Transverse colon (tissue), 4 donors: ENCODE data around the gene PRRG3. TPM values are rescaled to one million over a fixed set of nuclear protein-coding genes. Genes with fewer than 3 reads are reported as not detected.

Experiments
- DNase-seq: peaks from one replicate; pipeline ENCODE4 v3.0.0-alpha.2; 2019
- H3K27ac ChIP-seq, 4 donors: fragments of 200-600 bp; sonication (generic); 2 replicates each; pipeline ENCODE4 v1.5.1; 2016 to 2018; ENCODE audit warnings: inconsistent platforms in 4 of 4
- H3K27me3 ChIP-seq: fragments of 200-600 bp; sonication (generic); 2 replicates; pipeline ENCODE4 v1.5.1; 2017; ENCODE audit warnings: inconsistent platforms
- H3K36me3 ChIP-seq, 4 donors: fragments of 200-600 bp; sonication (generic); 2 replicates each; pipeline ENCODE4 v1.5.1; 2017 to 2019; ENCODE audit warnings: inconsistent platforms in 4 of 4
- H3K4me1 ChIP-seq, 4 donors: fragments of 200-600 bp; sonication (generic); 2 replicates each; pipeline ENCODE4 v1.5.1; 2017 to 2020; ENCODE audit warnings: inconsistent platforms in 4 of 4
- H3K4me3 ChIP-seq, 4 donors: fragments of 200-600 bp; sonication (generic); 1 replicate in 1 of 4; 2 replicates in 3 of 4; pipeline versions ENCODE4 v1.5.1 to v1.6.1; 2017 to 2019; ENCODE audit warnings: inconsistent platforms in 4 of 4
- H3K9me3 ChIP-seq, 2 donors: fragments of 200-600 bp; sonication (generic); 2 replicates each; pipeline ENCODE4 v1.5.1; 2017 to 2019; ENCODE audit warnings: inconsistent platforms in 2 of 2
- EP300 ChIP-seq: sonication (generic); formaldehyde crosslinking; IDR thresholded peaks from one replicate; pipeline ENCODE4 v1.6.1; 2017; ENCODE audit warnings: antibody characterized with exemption, low read depth
- POLR2A ChIP-seq: fragments of 450-650 bp; IDR thresholded peaks from one replicate; pipeline ENCODE4 v1.6.1; 2016; ENCODE audit warnings: antibody characterized with exemption, mild to moderate bottlenecking, moderate library complexity
- POLR2AphosphoS5 ChIP-seq, 3 donors: sonication (generic); formaldehyde crosslinking; IDR thresholded peaks; one replicate each; pipeline ENCODE4 v1.6.1; 2016; ENCODE audit warnings: antibody characterized with exemption in 3 of 3
- WGBS, 2 donors: methylation state at CpG; one replicate each; pipeline ENCODE4 v1.1.5; 2018; ENCODE audit warnings: low coverage in 1 of 2; 5-methylcytosine and 5-hydroxymethylcytosine counted together
- in situ Hi-C, 4 donors: fragments of 200-750 bp; cut with MboI; loops; one replicate each; pipeline versions ENCODE4 v1.15.0 to v1.15.1; 2017; ENCODE audit warnings: low sequenced_read_pairs in 3 of 4, low pct_ligation_motif_present in 1 of 4, low pct_unique_long_range_greater_than_20kb in 1 of 4
- intact Hi-C: fragments of 100-400 bp; cut with DNase I; formaldehyde crosslinking; loops from one replicate; pipeline ENCODE4 v1.15.1; 2023; ENCODE audit warnings: low total_unique reads
- total RNA-seq, 4 donors: library from RNA; depleted of rRNA; stranded (reverse); fragments of >200 nt; gene quantifications; one replicate each; pipeline ENCODE4 v1.1.0, GENCODE V29; 2016
- TF ChIP-seq, protein P1 (sequence below), 5 experiments: fragments of 200-600 bp in 3 of 5; fragments of 450-650 bp in 2 of 5; sonication (generic) in 3 of 5; IDR thresholded peaks; 1 replicate in 2 of 5; 2 replicates in 3 of 5; pipeline ENCODE4 v1.5.1; 2016 to 2017; ENCODE audit warnings: antibody characterized with exemption in 5 of 5, inconsistent platforms in 3 of 5, mild to moderate bottlenecking in 2 of 5, moderate library complexity in 1 of 5

The PRRG3 gene
- total RNA-seq, 4 donors from 2014 or later = 0.68 to 3.2 (median 1.8) TPM; not detected in 1

DNA sequence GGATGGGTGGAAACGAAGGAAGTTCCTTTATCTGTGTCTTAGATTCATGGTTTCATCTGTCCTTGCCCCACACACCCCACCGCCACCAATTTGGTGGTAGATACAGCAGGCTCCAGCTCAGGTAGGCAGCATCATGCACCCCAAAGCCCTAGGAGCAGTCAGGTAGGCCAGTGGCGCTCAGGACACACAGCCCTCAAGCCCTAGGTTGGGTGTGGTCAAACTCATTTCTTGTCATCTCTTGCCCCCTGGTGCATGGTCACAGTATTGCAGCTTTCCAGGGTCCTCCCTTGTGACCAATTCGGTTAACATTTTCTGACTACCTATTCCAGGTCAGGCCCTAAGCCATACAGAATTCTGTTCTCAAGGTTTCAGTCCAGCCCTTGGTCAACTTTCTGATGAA is 14.5 kb upstream of the PRRG3 start:
- Histone ChIP-seq H3K36me3 (no peaks in the 10 kb centered on the region), H3K4me3 (no peak overlapping the region), H3K27me3 (no peaks in the 10 kb centered on the region), H3K4me1 (no peaks in the 10 kb centered on the region), H3K27ac (no peak overlapping the region), H3K9me3 (no peaks in the 10 kb centered on the region)
- intact Hi-C loops = loop anchor here (5.0 kb wide), 2 partner anchors 529 to 1629 kb away; no protein-coding TSS in a partner anchor
- in situ Hi-C loops = loop anchor here in 3 of 4 donors (5.0 to 25.0 kb wide), 2 partner anchors 519 to 529 kb away; no protein-coding TSS in a partner anchor
- TF ChIP-seq POLR2AphosphoS5 (IDR thresholded peaks at IDR 0.05) (no peak), POLR2A (no peak), EP300 (no peak)
- TF ChIP-seq, protein P1, sequence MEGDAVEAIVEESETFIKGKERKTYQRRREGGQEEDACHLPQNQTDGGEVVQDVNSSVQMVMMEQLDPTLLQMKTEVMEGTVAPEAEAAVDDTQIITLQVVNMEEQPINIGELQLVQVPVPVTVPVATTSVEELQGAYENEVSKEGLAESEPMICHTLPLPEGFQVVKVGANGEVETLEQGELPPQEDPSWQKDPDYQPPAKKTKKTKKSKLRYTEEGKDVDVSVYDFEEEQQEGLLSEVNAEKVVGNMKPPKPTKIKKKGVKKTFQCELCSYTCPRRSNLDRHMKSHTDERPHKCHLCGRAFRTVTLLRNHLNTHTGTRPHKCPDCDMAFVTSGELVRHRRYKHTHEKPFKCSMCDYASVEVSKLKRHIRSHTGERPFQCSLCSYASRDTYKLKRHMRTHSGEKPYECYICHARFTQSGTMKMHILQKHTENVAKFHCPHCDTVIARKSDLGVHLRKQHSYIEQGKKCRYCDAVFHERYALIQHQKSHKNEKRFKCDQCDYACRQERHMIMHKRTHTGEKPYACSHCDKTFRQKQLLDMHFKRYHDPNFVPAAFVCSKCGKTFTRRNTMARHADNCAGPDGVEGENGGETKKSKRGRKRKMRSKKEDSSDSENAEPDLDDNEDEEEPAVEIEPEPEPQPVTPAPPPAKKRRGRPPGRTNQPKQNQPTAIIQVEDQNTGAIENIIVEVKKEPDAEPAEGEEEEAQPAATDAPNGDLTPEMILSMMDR (IDR thresholded peaks at IDR 0.05) = peak; percentile 43 to 60 (median 55)
- DNase-seq = peak; percentile 57
- WGBS, 2 donors = 48% methylated on average over 4 of the region's 4 CpGs; no CpG with 5 or more reads in 1 of the 2 donors

DNA sequence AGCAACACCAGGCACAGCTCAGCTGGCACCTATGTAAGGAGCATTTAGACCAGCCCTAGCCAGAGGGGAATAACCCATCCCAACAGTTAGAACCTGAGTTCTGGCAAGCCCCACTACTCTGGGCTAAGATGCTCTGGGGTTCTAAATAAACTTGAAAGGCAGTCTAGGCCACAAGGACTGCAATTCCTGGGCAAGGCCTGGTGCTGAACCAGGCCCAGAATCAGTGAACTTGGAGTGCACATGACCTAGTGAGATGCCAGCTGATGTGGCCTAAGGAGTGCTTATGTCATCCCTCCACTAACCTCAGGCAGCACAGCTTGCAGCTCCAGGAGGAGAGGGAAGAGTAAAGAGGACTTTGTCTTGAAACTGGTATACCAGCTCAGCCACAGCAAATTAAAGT is 7.6 kb upstream of the PRRG3 start:
- intact Hi-C loops (no loop called here), in situ Hi-C loops (loop anchor here in 1 of 4 donors (25.0 kb wide), 1 partner anchor 525 kb away; no protein-coding TSS in a partner anchor)
- no peak for DNase-seq
- no peaks in the 10 kb centered on the region for H3K9me3 ChIP-seq
- H3K4me3 ChIP-seq = no peak overlapping the region
- no peaks in the 10 kb centered on the region for H3K36me3 ChIP-seq
- H3K4me1 ChIP-seq = no peaks in the 10 kb centered on the region
- TF ChIP-seq POLR2A (no peak), POLR2AphosphoS5 (IDR thresholded peaks at IDR 0.05) (no peak)
- TF ChIP-seq, protein P1 (IDR thresholded peaks at IDR 0.05) = no peak
- no peak overlapping the region for H3K27ac ChIP-seq
- no peaks in the 10 kb centered on the region for H3K27me3 ChIP-seq

DNA sequence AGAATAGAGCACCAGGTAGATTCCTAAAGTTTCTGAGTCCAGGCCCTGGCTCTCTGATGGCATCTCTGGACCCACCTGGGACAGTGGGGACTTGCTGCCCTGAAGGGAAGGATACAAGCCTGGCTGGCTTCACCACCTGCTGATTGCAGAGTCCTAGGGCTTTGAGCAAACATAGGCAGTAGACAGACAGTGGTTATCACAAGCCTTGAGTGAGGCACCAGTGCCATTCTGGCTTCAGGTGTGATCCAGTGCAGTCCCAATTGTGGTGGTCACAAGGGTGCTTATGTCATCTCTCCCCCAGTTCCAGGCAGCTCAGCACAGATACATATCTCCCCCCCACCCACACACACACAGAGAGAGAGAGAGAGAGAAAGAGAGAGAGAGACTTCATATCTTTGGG is 6.6 kb upstream of the PRRG3 start:
- no peaks in the 10 kb centered on the region for H3K36me3 ChIP-seq
- H3K4me1 ChIP-seq = no peaks in the 10 kb centered on the region
- no peaks in the 10 kb centered on the region for H3K9me3 ChIP-seq
- TF ChIP-seq POLR2AphosphoS5 (IDR thresholded peaks at IDR 0.05) (no peak), POLR2A (no peak), EP300 (no peak)
- TF ChIP-seq, protein P1 (IDR thresholded peaks at IDR 0.05) = no peak
- H3K4me3 ChIP-seq = no peak overlapping the region
- H3K27me3 ChIP-seq = no peaks in the 10 kb centered on the region
- in situ Hi-C loops (loop anchor here in 1 of 4 donors (25.0 kb wide), 1 partner anchor 526 kb away; no protein-coding TSS in a partner anchor), intact Hi-C loops (no loop called here)
- H3K27ac ChIP-seq = no peak overlapping the region
- DNase-seq = no peak

DNA sequence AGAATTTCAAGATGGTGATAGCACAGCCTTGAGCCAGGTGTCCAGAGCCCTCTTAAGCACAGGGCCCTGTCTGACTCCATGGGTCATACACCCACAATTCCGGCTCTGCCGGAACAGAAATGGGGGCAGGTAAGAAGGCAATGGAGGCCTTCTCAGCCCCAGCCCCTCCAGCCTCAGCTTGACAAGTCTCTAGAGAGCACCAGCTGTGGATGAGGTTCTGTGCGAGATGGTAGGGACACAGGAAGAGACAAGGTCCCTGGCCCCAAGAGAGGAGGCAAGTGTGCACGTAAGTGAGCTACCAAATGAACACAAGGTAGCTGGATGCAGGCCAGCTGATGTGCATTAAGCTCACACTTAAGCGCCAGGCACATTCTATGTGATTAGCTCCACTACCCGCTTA is 2.4 kb upstream of the PRRG3 start:
- intact Hi-C loops (no loop called here), in situ Hi-C loops (loop anchor here in 1 of 4 donors (25.0 kb wide), 1 partner anchor 531 kb away; no protein-coding TSS in a partner anchor)
- TF ChIP-seq EP300 (no peak), POLR2AphosphoS5 (IDR thresholded peaks at IDR 0.05) (no peak)
- TF ChIP-seq, protein P1 (IDR thresholded peaks at IDR 0.05) = no peak
- Histone ChIP-seq H3K36me3 (no peaks in the 10 kb centered on the region), H3K27ac (no peak overlapping the region), H3K27me3 (peaks cover 6% of the 10 kb centered on the region), H3K4me3 (no peak overlapping the region), H3K4me1 (no peaks in the 10 kb centered on the region), H3K9me3 (no peaks in the 10 kb centered on the region)
- no peak for DNase-seq
- 89% methylated on average over 6 of the region's 6 CpGs; no CpG with 5 or more reads in 1 of the 2 donors for WGBS, 2 donors
